Measurements from ENCODE around the gene POLG.

DNA sequence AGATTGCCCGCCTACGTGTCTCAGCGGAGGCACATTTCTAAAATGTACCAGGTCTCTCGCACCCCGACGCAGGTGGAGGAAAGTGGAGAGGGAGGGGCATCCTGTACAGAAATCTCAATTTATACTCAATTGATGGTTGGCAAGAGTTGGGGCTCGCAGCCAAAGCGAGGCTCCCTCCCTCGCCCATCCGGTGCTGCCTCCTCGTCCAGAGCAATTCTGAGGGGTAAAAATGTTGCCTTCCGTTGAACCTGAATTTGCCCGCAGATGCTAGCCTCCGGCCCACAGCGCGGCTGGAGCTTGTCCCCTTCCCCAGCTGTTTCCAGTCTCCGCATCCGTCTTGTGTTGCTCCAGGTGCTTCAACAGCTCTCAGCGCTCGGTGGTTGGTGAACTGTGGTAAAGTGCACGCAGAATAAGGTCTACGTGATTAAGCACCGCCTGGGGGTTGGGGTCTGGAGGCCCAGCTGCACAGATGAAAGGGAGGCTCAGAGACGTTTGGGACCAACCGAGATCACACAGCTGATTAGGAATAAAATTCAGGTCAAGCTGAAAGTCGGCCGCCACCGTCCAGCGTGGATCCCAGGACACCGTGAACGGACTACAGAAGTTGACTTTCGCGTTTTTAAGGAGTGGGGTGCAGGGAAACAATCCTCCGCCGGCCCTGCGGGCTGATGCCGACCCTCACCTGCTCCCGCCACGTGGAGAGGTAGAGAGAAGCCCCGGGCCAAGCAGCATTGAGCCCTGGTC, 846 bp upstream of the POLG start:
- TF ChIP-seq, protein P1, sequence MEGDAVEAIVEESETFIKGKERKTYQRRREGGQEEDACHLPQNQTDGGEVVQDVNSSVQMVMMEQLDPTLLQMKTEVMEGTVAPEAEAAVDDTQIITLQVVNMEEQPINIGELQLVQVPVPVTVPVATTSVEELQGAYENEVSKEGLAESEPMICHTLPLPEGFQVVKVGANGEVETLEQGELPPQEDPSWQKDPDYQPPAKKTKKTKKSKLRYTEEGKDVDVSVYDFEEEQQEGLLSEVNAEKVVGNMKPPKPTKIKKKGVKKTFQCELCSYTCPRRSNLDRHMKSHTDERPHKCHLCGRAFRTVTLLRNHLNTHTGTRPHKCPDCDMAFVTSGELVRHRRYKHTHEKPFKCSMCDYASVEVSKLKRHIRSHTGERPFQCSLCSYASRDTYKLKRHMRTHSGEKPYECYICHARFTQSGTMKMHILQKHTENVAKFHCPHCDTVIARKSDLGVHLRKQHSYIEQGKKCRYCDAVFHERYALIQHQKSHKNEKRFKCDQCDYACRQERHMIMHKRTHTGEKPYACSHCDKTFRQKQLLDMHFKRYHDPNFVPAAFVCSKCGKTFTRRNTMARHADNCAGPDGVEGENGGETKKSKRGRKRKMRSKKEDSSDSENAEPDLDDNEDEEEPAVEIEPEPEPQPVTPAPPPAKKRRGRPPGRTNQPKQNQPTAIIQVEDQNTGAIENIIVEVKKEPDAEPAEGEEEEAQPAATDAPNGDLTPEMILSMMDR (IDR thresholded peaks at IDR 0.05): no peak
- TF ChIP-seq, protein P2, sequence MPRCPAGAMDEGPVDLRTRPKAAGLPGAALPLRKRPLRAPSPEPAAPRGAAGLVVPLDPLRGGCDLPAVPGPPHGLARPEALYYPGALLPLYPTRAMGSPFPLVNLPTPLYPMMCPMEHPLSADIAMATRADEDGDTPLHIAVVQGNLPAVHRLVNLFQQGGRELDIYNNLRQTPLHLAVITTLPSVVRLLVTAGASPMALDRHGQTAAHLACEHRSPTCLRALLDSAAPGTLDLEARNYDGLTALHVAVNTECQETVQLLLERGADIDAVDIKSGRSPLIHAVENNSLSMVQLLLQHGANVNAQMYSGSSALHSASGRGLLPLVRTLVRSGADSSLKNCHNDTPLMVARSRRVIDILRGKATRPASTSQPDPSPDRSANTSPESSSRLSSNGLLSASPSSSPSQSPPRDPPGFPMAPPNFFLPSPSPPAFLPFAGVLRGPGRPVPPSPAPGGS (IDR thresholded peaks at IDR 0.05): no peak
- TF ChIP-seq KDM5A (IDR thresholded peaks at IDR 0.05) (no peak), POLR2A (IDR thresholded peaks at IDR 0.05; ENCODE audit: low read length) (no peak), EP300 (IDR thresholded peaks at IDR 0.05) (no peak), ZC3H11A (IDR thresholded peaks at IDR 0.05) (no peak), CEBPB (IDR thresholded peaks at IDR 0.05) (no peak), BHLHE40 (IDR thresholded peaks at IDR 0.05; ENCODE audit: low read depth, low read length) (no peak), KDM1A (IDR thresholded peaks at IDR 0.05; ENCODE audit: low read depth) (no peak), MYC (IDR thresholded peaks at IDR 0.05; ENCODE audit: borderline replicate concordance, low read length) (no peak), JUN (IDR thresholded peaks at IDR 0.05) (no peak), CBX8 (IDR thresholded peaks at IDR 0.05) (no peak)
